T-helper 1 cell treated with Interleukin-12 subunit alpha and Interleukin-12 subunit beta and Interleukin-4 antibody, amounts not matched to agents 30 μg/mL and 1 μg/mL, for 36 hours (primary cell): ENCODE data around the gene SCN10A.
A peak's percentile ranks its signal among the peaks of the same experiment; 100 is the strongest.

Experiments
- H3K27ac Mint-ChIP-seq: one replicate; pipeline ENCODE4 v1.8.0; 2021; ENCODE audit warnings: mild to moderate bottlenecking, mixed read lengths
- H3K27me3 Mint-ChIP-seq: one replicate; pipeline ENCODE4 v1.8.0; 2021; ENCODE audit warnings: low read depth, mixed read lengths
- H3K36me3 Mint-ChIP-seq: one replicate; pipeline ENCODE4 v1.8.0; 2021; ENCODE audit warnings: low read depth, mixed read lengths
- H3K4me1 Mint-ChIP-seq: one replicate; pipeline ENCODE4 v1.8.0; 2021; ENCODE audit warnings: low read depth, mixed read lengths
- H3K4me3 Mint-ChIP-seq: one replicate; pipeline ENCODE4 v1.8.0; 2021; ENCODE audit warnings: mild to moderate bottlenecking, moderate library complexity, mixed read lengths
- H3K9me3 Mint-ChIP-seq: one replicate; pipeline ENCODE4 v1.8.0; 2021; ENCODE audit warnings: mixed read lengths

Gene SCN10A

DNA sequence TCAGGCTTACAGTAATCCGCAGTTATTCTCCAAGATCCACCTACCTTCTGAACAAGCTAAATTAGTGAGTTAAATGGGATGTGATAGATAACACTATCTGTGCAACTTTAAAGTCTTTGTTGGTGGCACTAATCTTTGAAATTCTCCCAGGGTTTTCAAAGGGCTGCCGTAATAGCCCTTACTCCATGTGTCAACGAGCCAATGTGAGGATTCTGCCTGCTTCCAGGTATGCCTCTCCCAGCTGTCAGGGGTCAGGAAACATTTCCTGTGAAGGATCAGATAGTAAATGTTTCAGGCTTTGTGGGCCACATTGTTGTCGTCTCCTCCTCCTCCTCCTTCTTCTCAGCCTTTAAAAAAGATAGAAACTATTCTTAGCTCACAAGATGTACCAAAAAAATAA is 146.3 kb downstream of the SCN10A start:
- no peak overlapping the region for H3K4me3 Mint-ChIP-seq
- no peak overlapping the region for H3K27ac Mint-ChIP-seq
- H3K9me3 Mint-ChIP-seq: no peaks in the 10 kb centered on the region
- H3K27me3 Mint-ChIP-seq: peaks cover 42% of the 10 kb centered on the region
- no peaks in the 10 kb centered on the region for H3K36me3 Mint-ChIP-seq
- H3K4me1 Mint-ChIP-seq: no peaks in the 10 kb centered on the region

DNA sequence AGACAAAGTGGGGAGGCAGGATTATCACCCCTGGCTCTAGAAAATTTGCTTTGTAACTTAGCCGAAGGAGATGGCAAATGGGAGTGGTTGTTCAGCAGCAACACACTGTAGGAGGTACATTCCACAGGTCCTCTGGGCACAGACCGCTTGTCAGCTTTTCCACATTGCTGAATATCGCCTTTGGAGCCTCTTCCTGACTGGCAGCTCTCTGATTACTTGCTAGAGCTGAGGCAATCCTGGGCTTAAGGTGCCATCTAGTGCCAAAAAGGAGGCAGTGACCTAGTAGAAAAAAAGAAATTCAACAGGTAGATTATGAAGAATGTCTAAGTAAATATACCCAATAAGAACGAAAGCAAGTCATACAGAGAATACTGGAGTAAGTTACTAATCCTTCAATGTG is 153.5 kb downstream of the SCN10A start:
- H3K27me3 Mint-ChIP-seq: peaks cover 33% of the 10 kb centered on the region
- H3K27ac Mint-ChIP-seq: no peak overlapping the region

GRCh38 chr3:38658841-38659240 is 157.2 kb downstream of the SCN10A start:
- peaks cover 34% of the 10 kb centered on the region for H3K27me3 Mint-ChIP-seq
- H3K9me3 Mint-ChIP-seq: no peaks in the 10 kb centered on the region
- no peak overlapping the region for H3K27ac Mint-ChIP-seq
- H3K4me1 Mint-ChIP-seq: peaks cover 5% of the 10 kb centered on the region
- H3K36me3 Mint-ChIP-seq: no peaks in the 10 kb centered on the region
- no peak overlapping the region for H3K4me3 Mint-ChIP-seq

More for the DNA sequence above, 153.5 kb downstream of the SCN10A start:
- H3K36me3 Mint-ChIP-seq: no peaks in the 10 kb centered on the region
- no peak overlapping the region for H3K4me3 Mint-ChIP-seq
- H3K4me1 Mint-ChIP-seq: no peaks in the 10 kb centered on the region
- no peaks in the 10 kb centered on the region for H3K9me3 Mint-ChIP-seq

- H3K4me1 Mint-ChIP-seq: peaks cover 5% of the 10 kb centered on the region
- no peak overlapping the region for H3K4me3 Mint-ChIP-seq
- no peaks in the 10 kb centered on the region for H3K36me3 Mint-ChIP-seq
- no peaks in the 10 kb centered on the region for H3K9me3 Mint-ChIP-seq
- H3K27ac Mint-ChIP-seq: no peak overlapping the region
- peaks cover 36% of the 10 kb centered on the region for H3K27me3 Mint-ChIP-seq
Observed at GRCh38 chr3:38657369-38657768, 158.6 kb downstream of the SCN10A start.

GRCh38 chr3:38655708-38656300 is 160.2 kb downstream of the SCN10A start:
- no peak overlapping the region for H3K4me3 Mint-ChIP-seq
- no peak overlapping the region for H3K27ac Mint-ChIP-seq
- H3K27me3 Mint-ChIP-seq: peaks cover 39% of the 10 kb centered on the region
- H3K4me1 Mint-ChIP-seq: peaks cover 5% of the 10 kb centered on the region
- no peaks in the 10 kb centered on the region for H3K36me3 Mint-ChIP-seq
- H3K9me3 Mint-ChIP-seq: no peaks in the 10 kb centered on the region

DNA sequence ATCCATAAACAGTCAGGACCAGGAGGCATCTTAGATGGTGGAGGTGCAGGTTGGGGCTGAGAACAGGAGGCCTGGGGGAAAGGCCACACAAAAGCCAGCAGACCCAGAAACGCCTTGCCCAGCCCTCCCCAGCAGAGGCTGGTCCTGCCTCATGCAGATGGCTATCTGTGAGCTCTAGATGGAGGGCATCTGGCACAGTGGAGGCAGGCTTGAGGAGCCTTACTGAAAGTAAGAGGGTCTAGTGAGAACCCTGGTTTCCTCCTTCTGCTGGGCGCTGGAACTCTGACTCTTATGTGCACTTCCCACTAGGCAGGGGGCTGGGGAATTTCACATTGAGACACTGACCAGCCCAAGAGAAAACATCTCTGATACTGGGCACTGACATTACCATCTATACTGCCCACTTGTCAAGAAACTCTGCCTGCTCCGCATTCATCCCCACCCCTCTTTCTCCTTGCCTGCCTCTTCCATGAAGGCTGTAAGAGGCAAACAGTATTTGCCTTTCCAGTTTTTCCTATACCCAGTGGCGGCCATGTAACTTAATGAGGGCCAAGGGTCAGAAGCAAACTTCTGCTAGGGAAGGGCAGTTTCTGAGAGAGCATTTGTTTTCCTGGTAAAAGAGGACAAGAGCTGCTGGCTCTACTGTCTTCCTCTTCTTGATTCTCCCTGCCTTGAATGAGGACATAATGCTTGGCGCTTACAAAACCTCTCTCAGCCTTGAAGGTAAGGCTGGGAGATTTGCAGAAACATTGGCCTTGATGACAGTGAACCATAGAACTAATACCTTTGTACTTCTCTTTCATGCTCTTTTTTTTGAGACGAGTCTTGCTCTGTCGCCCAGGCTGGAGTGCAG is 162.1 kb downstream of the SCN10A start:
- no peak overlapping the region for H3K4me3 Mint-ChIP-seq
- H3K27me3 Mint-ChIP-seq: peaks cover 39% of the 10 kb centered on the region
- H3K4me1 Mint-ChIP-seq: peaks cover 5% of the 10 kb centered on the region
- no peaks in the 10 kb centered on the region for H3K36me3 Mint-ChIP-seq
- H3K9me3 Mint-ChIP-seq: no peaks in the 10 kb centered on the region
- H3K27ac Mint-ChIP-seq: no peak overlapping the region

GRCh38 chr3:38652934-38653333 is 163.1 kb downstream of the SCN10A start:
- peaks cover 33% of the 10 kb centered on the region for H3K27me3 Mint-ChIP-seq
- no peak overlapping the region for H3K4me3 Mint-ChIP-seq
- peaks cover 8% of the 10 kb centered on the region for H3K4me1 Mint-ChIP-seq
- no peak overlapping the region for H3K27ac Mint-ChIP-seq
- H3K9me3 Mint-ChIP-seq: no peaks in the 10 kb centered on the region
- H3K36me3 Mint-ChIP-seq: no peaks in the 10 kb centered on the region

GRCh38 chr3:38651153-38651789 is 164.7 kb downstream of the SCN10A start:
- Mint-ChIP-seq H3K36me3 (no peaks in the 10 kb centered on the region), H3K27me3 (peaks cover 20% of the 10 kb centered on the region), H3K27ac (no peak overlapping the region), H3K9me3 (no peaks in the 10 kb centered on the region), H3K4me3 (no peak overlapping the region), H3K4me1 (peaks cover 8% of the 10 kb centered on the region)

DNA sequence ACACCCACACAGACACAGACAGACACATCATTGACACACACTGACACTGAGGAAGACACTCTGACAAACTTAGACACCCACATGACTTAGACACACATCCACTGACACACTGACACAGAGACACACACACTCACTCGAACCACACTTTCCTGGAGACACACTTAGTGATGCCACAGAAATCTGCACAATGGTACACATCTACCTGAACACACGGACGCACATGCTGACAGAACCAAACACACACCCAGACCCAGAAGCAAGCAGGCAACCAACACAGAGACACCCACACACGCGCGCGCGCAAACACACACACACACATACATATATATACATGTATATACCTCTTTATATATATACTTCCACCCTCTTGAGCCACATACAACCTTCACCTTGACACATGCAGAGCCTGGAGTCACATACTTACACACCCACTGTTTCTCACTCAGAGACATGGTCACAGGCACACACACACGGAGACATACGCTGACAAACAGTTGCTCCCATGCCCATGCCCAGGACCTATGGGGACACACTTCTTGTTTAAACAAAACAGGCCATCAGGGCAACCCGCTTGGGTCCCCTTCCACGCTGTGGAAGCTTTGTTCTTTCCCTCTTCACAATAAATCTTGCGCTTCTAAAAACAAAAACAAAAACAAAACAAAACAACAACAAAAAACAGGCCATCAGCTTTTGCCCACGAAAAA is 165.6 kb downstream of the SCN10A start:
- peaks cover 13% of the 10 kb centered on the region for H3K27me3 Mint-ChIP-seq
- H3K9me3 Mint-ChIP-seq: no peaks in the 10 kb centered on the region
- peaks cover 2% of the 10 kb centered on the region for H3K4me1 Mint-ChIP-seq
- H3K4me3 Mint-ChIP-seq: no peak overlapping the region
- no peak overlapping the region for H3K27ac Mint-ChIP-seq
- no peaks in the 10 kb centered on the region for H3K36me3 Mint-ChIP-seq

GRCh38 chr3:38649500-38650247 is 166.3 kb downstream of the SCN10A start, which contains the start of gene SCN5A:
Gene SCN5A, minus strand, starts transcription at chr3:38649687. Its CDS starts 16,380 bp downstream, at chr3:38633307.
- Mint-ChIP-seq H3K27ac (no peak within 1 kb of the TSS), H3K36me3 (no peaks in the 10 kb centered on the region), H3K9me3 (no peaks in the 10 kb centered on the region)

DNA sequence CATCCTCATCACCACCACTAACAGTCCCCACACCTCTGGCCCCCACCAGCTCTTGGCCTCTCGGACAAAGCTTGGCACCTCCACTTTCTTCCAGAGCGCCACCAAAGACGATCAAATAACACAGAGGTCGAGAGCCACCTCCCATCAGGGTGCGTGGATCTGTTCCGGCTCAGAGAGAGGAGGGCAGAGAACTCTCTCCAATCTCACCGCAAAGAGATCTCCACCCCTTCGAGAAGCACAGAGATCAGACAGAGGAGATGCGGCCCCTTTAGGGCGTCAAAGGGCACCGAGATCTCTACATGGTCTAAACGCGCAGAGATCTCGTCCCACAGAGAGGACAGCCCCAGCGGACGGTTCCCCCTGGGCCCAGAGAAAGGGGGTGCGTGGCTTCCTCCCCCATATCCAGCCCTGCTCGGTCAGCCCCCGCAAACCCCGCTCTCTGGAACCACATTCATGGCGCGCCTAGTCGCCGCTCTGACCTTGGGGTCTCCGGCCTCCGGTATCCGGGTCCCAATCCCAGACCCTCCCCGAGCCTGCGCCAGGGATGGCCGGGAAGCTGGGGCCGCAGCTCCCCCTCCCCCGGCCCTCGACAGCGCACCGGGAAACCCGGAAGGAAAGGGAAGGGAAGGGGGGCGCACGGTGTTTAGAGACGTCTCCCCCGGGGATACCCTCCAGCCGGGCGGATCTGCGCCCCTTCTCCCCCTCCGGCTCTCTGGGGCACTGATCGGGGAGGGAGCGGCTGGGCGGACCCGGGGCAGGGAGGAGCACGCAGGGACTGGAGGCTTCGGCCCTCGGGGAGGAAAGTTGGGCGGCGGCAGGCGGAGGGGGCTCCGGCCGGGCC is 167.1 kb downstream of the SCN10A start:
- Mint-ChIP-seq H3K36me3 (no peaks in the 10 kb centered on the region), H3K27me3 (peaks cover 13% of the 10 kb centered on the region), H3K27ac (no peak overlapping the region), H3K9me3 (no peaks in the 10 kb centered on the region), H3K4me1 (peaks cover 2% of the 10 kb centered on the region), H3K4me3 (peak overlapping the region; percentile 77)

More at GRCh38 chr3:38649500-38650247, 166.3 kb downstream of the SCN10A start, which contains the start of gene SCN5A:
- H3K4me3 Mint-ChIP-seq: peak within 1 kb of the TSS; percentile 77
- peaks cover 13% of the 10 kb centered on the region for H3K27me3 Mint-ChIP-seq
- peaks cover 2% of the 10 kb centered on the region for H3K4me1 Mint-ChIP-seq

- Mint-ChIP-seq H3K4me3 (no peak overlapping the region), H3K36me3 (no peaks in the 10 kb centered on the region), H3K4me1 (peaks cover 2% of the 10 kb centered on the region), H3K9me3 (no peaks in the 10 kb centered on the region), H3K27me3 (peaks cover 9% of the 10 kb centered on the region), H3K27ac (no peak overlapping the region)
Observed at GRCh38 chr3:38648024-38648658, 167.9 kb downstream of the SCN10A start.
